ENCODE measurements around the gene NF1. TPM values are rescaled to one million over a fixed set of nuclear protein-coding genes. Genes with fewer than 3 reads are reported as not detected.

Gene NF1
- polyA plus RNA-seq, 2 of the 4 experiments (the other 2 are of a cell fraction) = 15.9 to 73.2 TPM

GRCh38 chr17:31364012-31364411 lies 269.2 kb downstream of the NF1 start (continued):
- TF ChIP-seq POLR2AphosphoS2 (conservative IDR thresholded peaks at IDR 0.05; ENCODE audit: low read length) = no peak
- no peak for TF ChIP-seq MAZ (IDR thresholded peaks at IDR 0.05; ENCODE audit: borderline replicate concordance, low read depth, low read length)

GRCh38 chr17:31366088-31366487 lies 271.3 kb downstream of the NF1 start:
- H3K4me1 ChIP-seq = no peaks in the 10 kb centered on the region
- H3K9me3 ChIP-seq = no peaks in the 10 kb centered on the region
- 97% methylated on average over 4 of the region's 4 CpGs for WGBS (ENCODE audit: missing lambda C conversion rate)
- POLR2A ChIA-PET = interaction anchor here (0.7 kb wide), 1 partner anchor 535 kb away, joined by 3 read pairs; no protein-coding TSS in a partner anchor
- DNase-seq (ENCODE audit: low read depth in 1 of 2, low spot score in 1 of 2) (no peak), ATAC-seq (no peak), FAIRE-seq (no peak)
- peak; percentile 56 for TF ChIP-seq MAFK (IDR thresholded peaks at IDR 0.05; ENCODE audit: partially characterized antibody)
- no peak for TF ChIP-seq ZC3H11A (IDR thresholded peaks at IDR 0.05)
- no peak overlapping the region for H3K4me3 ChIP-seq
- no peak overlapping the region for H3K27ac ChIP-seq
- CTCF ChIA-PET = interaction anchor here (1.1 to 1.7 kb wide), 3 partner anchors 10 to 166 kb away, joined by 4 to 5 read pairs (median 4); no protein-coding TSS in a partner anchor
- no peak overlapping the region for H3K4me2 ChIP-seq

- no peaks in the 10 kb centered on the region for H3K9me3 ChIP-seq
- FAIRE-seq (no peak), ATAC-seq (no peak), DNase-seq (ENCODE audit: low read depth in 1 of 2, low spot score in 1 of 2) (no peak)
- no peak for TF ChIP-seq SMC3 (IDR thresholded peaks at IDR 0.05)
- no peak overlapping the region for H3K4me2 ChIP-seq
- POLR2A ChIA-PET = no interaction called here
- H3K4me3 ChIP-seq = no peak overlapping the region
- H3K4me1 ChIP-seq = 0 out of 3 replicates have a peak, but pooled peaks cover 4% of the 10 kb centered on the region
- H3K27ac ChIP-seq = no peak overlapping the region
- CTCF ChIA-PET = interaction anchor here (0.6 to 2.7 kb wide), 4 partner anchors 156 to 585 kb away, joined by 3 to 12 read pairs (median 4); no protein-coding TSS in a partner anchor
Observed at GRCh38 chr17:31369266-31369665, 274.5 kb downstream of the NF1 start.

- FAIRE-seq = no peak
- Histone ChIP-seq H3K4me2 (no peak overlapping the region), H3K27ac (no peak overlapping the region), H3K9me3 (no peaks in the 10 kb centered on the region), H3K4me1 (0 out of 3 replicates have a peak, but pooled peaks cover 4% of the 10 kb centered on the region), H3K4me3 (no peak overlapping the region)
- ATAC-seq = no peak
- POLR2A ChIA-PET = interaction anchor here (0.6 kb wide), 1 partner anchor 181 kb away, joined by 9 read pairs; no protein-coding TSS in a partner anchor
- no peak for TF ChIP-seq MAZ (IDR thresholded peaks at IDR 0.05; ENCODE audit: borderline replicate concordance, low read depth, low read length)
- TF ChIP-seq JUN (IDR thresholded peaks at IDR 0.05) = no peak
- TF ChIP-seq MAX (IDR thresholded peaks at IDR 0.05) = 0 out of 2 replicates have a peak, but pooled peaks have one; percentile 9
- no peak for TF ChIP-seq ZSCAN20 (CRISPR knock-in tag; IDR thresholded peaks at IDR 0.05)
- no peak for DNase-seq (ENCODE audit: low read depth in 1 of 2, low spot score in 1 of 2)
- CTCF ChIA-PET = interaction anchor here (0.8 to 3.1 kb wide), 15 partner anchors 9 to 471 kb away, joined by 3 to 22 read pairs (median 4); no protein-coding TSS in a partner anchor
- WGBS (ENCODE audit: missing lambda C conversion rate) = 64% methylated on average over 4 of the region's 4 CpGs
Observed at GRCh38 chr17:31371511-31372097, 276.8 kb downstream of the NF1 start.

GRCh38 chr17:31373150-31374093 lies 278.6 kb downstream of the NF1 start:
- WGBS (ENCODE audit: missing lambda C conversion rate) = 86% methylated on average over 10 of the region's 10 CpGs
- 0 out of 3 replicates have a peak, but pooled peaks cover 4% of the 10 kb centered on the region for H3K4me1 ChIP-seq

More at GRCh38 chr17:31373150-31374093, 278.6 kb downstream of the NF1 start:
- ChIA-PET CTCF (interaction anchor here (0.6 to 3.1 kb wide), 28 partner anchors 9 to 550 kb away, joined by 3 to 22 read pairs (median 4); no protein-coding TSS in a partner anchor), POLR2A (no interaction called here)
- H3K27ac ChIP-seq = no peak overlapping the region
- FAIRE-seq = peak; percentile 91
- TF ChIP-seq CTCF (IDR thresholded peaks at IDR 0.05) (peak; percentile 76), ELK1 (IDR thresholded peaks at IDR 0.05; ENCODE audit: low read depth, low read length) (no peak), NR3C1 (IDR thresholded peaks at IDR 0.05) (no peak), CBX8 (IDR thresholded peaks at IDR 0.05) (no peak), MYC (IDR thresholded peaks at IDR 0.05; ENCODE audit: borderline replicate concordance, low read length) (no peak), POLR2AphosphoS2 (conservative IDR thresholded peaks at IDR 0.05; ENCODE audit: low read length) (no peak), KDM5A (IDR thresholded peaks at IDR 0.05) (no peak), RAD21 (conservative IDR thresholded peaks at IDR 0.05 in 1 of 2, IDR thresholded peaks at IDR 0.05 in 1 of 2) (peak; percentile 69 to 77), EP300 (IDR thresholded peaks at IDR 0.05) (no peak), ZNF302 (CRISPR knock-in tag; IDR thresholded peaks at IDR 0.05) (no peak), SMC3 (IDR thresholded peaks at IDR 0.05) (peak; percentile 62), MAX (IDR thresholded peaks at IDR 0.05) (no peak), ZSCAN20 (CRISPR knock-in tag; IDR thresholded peaks at IDR 0.05) (no peak), JUN (IDR thresholded peaks at IDR 0.05) (no peak)
- peak; percentile 96 to 98 for ATAC-seq
- no peak overlapping the region for H3K4me2 ChIP-seq
- DNase-seq (ENCODE audit: low read depth in 1 of 2, low spot score in 1 of 2) = peak in 1 of 2 experiments; percentile 72
- H3K4me3 ChIP-seq = no peak overlapping the region
- no peaks in the 10 kb centered on the region for H3K9me3 ChIP-seq
